Cardiac fibroblast (primary cell): Measurements from ENCODE around the gene GPC6.

ENCODE experiments used
- DNase-seq, 2 donors: peaks; one replicate each; pipeline versions ENCODE4 v3.0.0 to v3.0.0-alpha.2; 2010; ENCODE audit warnings: low read depth in 2 of 2
- H3K4me3 ChIP-seq, 2 donors: replicated peaks in 1 of 2; 1 replicate in 1 of 2; 2 replicates in 1 of 2; pipeline ENCODE4 v1.5.1; 2011; ENCODE audit warnings: low read depth in 2 of 2, low read length in 2 of 2, mild to moderate bottlenecking in 2 of 2, moderate library complexity in 1 of 2
- CTCF ChIP-seq: IDR thresholded peaks from one replicate; pipeline ENCODE4 v1.5.1; 2011; ENCODE audit warnings: low read depth, mild to moderate bottlenecking, low read length, inconsistent platforms

Gene GPC6

GRCh38 chr13:94232161-94232950 lies 1005.7 kb downstream of the GPC6 start:
- H3K4me3 ChIP-seq, result no peak overlapping the region
- TF ChIP-seq CTCF, result no peak
- DNase-seq, result peak in 1 of 2 donors; percentile 3

GRCh38 chr13:94232956-94233355 lies 1006.3 kb downstream of the GPC6 start:
- H3K4me3 ChIP-seq, result no peak overlapping the region
- TF ChIP-seq CTCF, result no peak
- DNase-seq, result peak; percentile 57 to 66

GRCh38 chr13:94233401-94233800 lies 1006.8 kb downstream of the GPC6 start:
- no peak overlapping the region for H3K4me3 ChIP-seq
- no peak for TF ChIP-seq CTCF
- peak; percentile 92 to 98 for DNase-seq

GRCh38 chr13:94233837-94234236 lies 1007.2 kb downstream of the GPC6 start:
- no peak for DNase-seq
- no peak for TF ChIP-seq CTCF
- no peak overlapping the region for H3K4me3 ChIP-seq

- no peak overlapping the region for H3K4me3 ChIP-seq
- no peak for TF ChIP-seq CTCF
- peak in 1 of 2 donors; percentile 9 for DNase-seq
Observed at GRCh38 chr13:94234738-94235137, 1008.1 kb downstream of the GPC6 start.

- DNase-seq, result no peak
Observed at GRCh38 chr13:94236132-94236531, 1009.5 kb downstream of the GPC6 start.

More at GRCh38 chr13:94236132-94236531, 1009.5 kb downstream of the GPC6 start:
- TF ChIP-seq CTCF, result no peak
- no peak overlapping the region for H3K4me3 ChIP-seq
